B cell (primary cell): ENCODE measurements around the gene ASCC2. TPM values are rescaled to one million over a fixed set of nuclear protein-coding genes. Genes with fewer than 3 reads are reported as not detected.
"Not testable (repeated sequence)": the region's sequence is repeated elsewhere in the genome, so short reads cannot be mapped to it uniquely, and the experiment has no call there.

Source experiments
- ATAC-seq: fragments of 200-7000 bp; cut with Tn5 transposase; one replicate; pipeline ENCODE4 v1.10.0; 2021; ENCODE audit warnings: low read depth, mild to moderate bottlenecking, moderate number of reproducible peaks, moderate library complexity
- CTCF ChIA-PET: fragments of 350-600 bp; sonication (Branson Sonifier 250); formaldehyde crosslinking; loops from one replicate; lab custom pipeline; 2021; ENCODE audit warnings: antibody characterized with exemption, inconsistent platforms; lab: Charles Lee
- POLR2A ChIA-PET: fragments of 350-600 bp; sonication (Branson Sonifier 250); formaldehyde crosslinking; loops from one replicate; lab custom pipeline; 2021; ENCODE audit warnings: antibody characterized with exemption; lab: Charles Lee
- DNase-seq: peaks from one replicate; pipeline ENCODE4 v3.0.0; 2013
- H2AFZ ChIP-seq: 2 replicates; pipeline ENCODE4 v1.6.1; 2012; ENCODE audit warnings: mild to moderate bottlenecking, low read depth, low read length; ENCODE audit not compliant: insufficient read depth, poor library complexity, severe bottlenecking
- H3K27ac ChIP-seq, 2 donors: 1 replicate in 1 of 2; 2 replicates in 1 of 2; pipeline ENCODE4 v1.5.1; 2012 to 2013; ENCODE audit warnings: low read length in 2 of 2, mild to moderate bottlenecking in 2 of 2, moderate library complexity in 1 of 2
- H3K27me3 ChIP-seq, 4 experiments: fragments of 200-600 bp in 1 of 4; sonication (generic) in 1 of 4; replicated peaks in 1 of 4; 1 replicate in 2 of 4; 2 replicates in 2 of 4; pipeline versions ENCODE4 v1.6.1 to v1.7.0; 2013 to 2016; ENCODE audit warnings: low read length in 3 of 4, mild to moderate bottlenecking in 2 of 4, mixed read lengths in 1 of 4, moderate library complexity in 1 of 4; ENCODE audit not compliant: insufficient read depth in 4 of 4, control insufficient read depth in 3 of 4; ENCODE audit errors: control extremely low read depth in 1 of 4
- H3K36me3 ChIP-seq, 2 experiments: replicated peaks in 1 of 2; 1 replicate in 1 of 2; 2 replicates in 1 of 2; pipeline versions ENCODE4 v1.6.1 to v1.7.1; 2013; ENCODE audit warnings: low read length in 1 of 2; ENCODE audit not compliant: insufficient read depth in 2 of 2, control insufficient read depth in 1 of 2; ENCODE audit errors: control extremely low read depth in 1 of 2, extremely low read depth in 1 of 2
- H3K4me1 ChIP-seq, 2 donors: fragments of 200-600 bp in 1 of 2; sonication (generic) in 1 of 2; 1 replicate in 1 of 2; 2 replicates in 1 of 2; pipeline versions ENCODE4 v1.5.1 to v1.6.1; 2013 to 2017; ENCODE audit warnings: low read length in 2 of 2; ENCODE audit not compliant: control insufficient read depth in 2 of 2, insufficient read depth in 2 of 2
- H3K4me2 ChIP-seq: replicated peaks from 2 replicates; pipeline ENCODE3; 2012; ENCODE audit warnings: mild to moderate bottlenecking, low read depth, low read length; ENCODE audit not compliant: poor library complexity, severe bottlenecking
- H3K4me3 ChIP-seq, 5 experiments: fragments of 200-600 bp in 1 of 5; sonication (generic) in 1 of 5; 1 replicate in 3 of 5; 2 replicates in 2 of 5; pipeline versions ENCODE4 v1.5.1 to v1.7.0; 2011 to 2016; ENCODE audit warnings: low read length in 4 of 5, mild to moderate bottlenecking in 4 of 5, low read depth in 2 of 5, control low read depth in 1 of 5, moderate library complexity in 1 of 5; ENCODE audit not compliant: insufficient read depth in 1 of 5; ENCODE audit errors: control extremely low read depth in 1 of 5, extremely low read depth in 1 of 5
- H3K79me2 ChIP-seq: fragments of 200-600 bp; sonication (generic); one replicate; pipeline ENCODE4 v1.6.0; 2016; ENCODE audit warnings: low read length; ENCODE audit not compliant: control insufficient read depth, insufficient read depth
- H3K9ac ChIP-seq: fragments of 200-600 bp; sonication (generic); 2 replicates; pipeline ENCODE4 v1.6.1; 2017; ENCODE audit warnings: mild to moderate bottlenecking, low read length, moderate library complexity
- H3K9me3 ChIP-seq, 3 donors: one replicate each; pipeline versions ENCODE4 v1.6.1 to v1.7.1; 2013; ENCODE audit warnings: low read length in 2 of 3; ENCODE audit not compliant: control insufficient read depth in 2 of 3, insufficient read depth in 1 of 3; ENCODE audit errors: control extremely low read depth in 1 of 3
- H4K20me1 ChIP-seq: 2 replicates; pipeline ENCODE4 v1.6.0; 2012; ENCODE audit warnings: mild to moderate bottlenecking, low read length; ENCODE audit not compliant: insufficient read depth, control insufficient read depth, poor library complexity, severe bottlenecking
- H3K27ac Mint-ChIP-seq: one replicate; pipeline ENCODE4 v1.8.0; 2021; ENCODE audit warnings: mixed read lengths
- H3K27me3 Mint-ChIP-seq: one replicate; pipeline ENCODE4 v1.8.0; 2021; ENCODE audit warnings: mixed read lengths
- H3K4me1 Mint-ChIP-seq: one replicate; pipeline ENCODE4 v1.8.0; 2021; ENCODE audit warnings: mixed read lengths
- H3K4me3 Mint-ChIP-seq: one replicate; pipeline ENCODE4 v1.8.0; 2021; ENCODE audit warnings: mixed read lengths
- H3K9me3 Mint-ChIP-seq: one replicate; pipeline ENCODE4 v1.8.0; 2022; ENCODE audit warnings: mixed read lengths; ENCODE audit not compliant: insufficient read depth
- CTCF ChIP-seq: fragments of 200-600 bp; IDR thresholded peaks from one replicate; pipeline ENCODE4 v1.8.0; 2022; ENCODE audit warnings: antibody characterized with exemption, mild to moderate bottlenecking
- EZH2 ChIP-seq: IDR thresholded peaks from 2 replicates; pipeline ENCODE4 v1.6.1; 2012; ENCODE audit warnings: borderline replicate concordance, low read depth, mild to moderate bottlenecking, moderate library complexity, low read length; ENCODE audit not compliant: insufficient read depth, poor library complexity, severe bottlenecking
- WGBS: methylation state at CpG from one replicate; pipeline ENCODE4 v1.1.5; 2013; ENCODE audit warnings: missing lambda C conversion rate; ENCODE audit not compliant: insufficient coverage; 5-methylcytosine and 5-hydroxymethylcytosine counted together
- intact Hi-C: fragments of 100-400 bp; cut with micrococcal nuclease; formaldehyde crosslinking; loops from one replicate; pipeline ENCODE4 v1.10.0; 2022
- polyA plus RNA-seq: library from polyadenylated mRNA; depleted of rRNA; stranded (reverse); fragments of >200 nt; gene quantifications from 2 replicates; pipeline ENCODE4 v1.2.3, GENCODE V29; 2012
- total RNA-seq, 2 donors: library from RNA; stranded (reverse); fragments of 120-200 nt in 1 of 2; gene quantifications; 1 replicate in 1 of 2; 2 replicates in 1 of 2; pipeline versions ENCODE4 v1.2.3 to v1.2.4, GENCODE V29; 2013 to 2022

The ASCC2 gene
- total and polyA plus RNA-seq, 2 donors (not counting 1 experiment from before 2014, with no cell fraction given), result 81.1 to 84.0 TPM

GRCh38 chr22:29836791-29837370, 1.2 kb downstream of the ASCC2 start:
- H3K27ac Mint-ChIP-seq, POLR2A ChIA-PET, H3K9me3 Mint-ChIP-seq, H3K27me3 Mint-ChIP-seq, H3K27ac ChIP-seq, ATAC-seq, H3K27me3 ChIP-seq, H2AFZ ChIP-seq, DNase-seq, H3K9me3 ChIP-seq: not testable (repeated sequence)
- peaks cover 28% of the 10 kb centered on the region for H3K4me1 Mint-ChIP-seq
- Histone ChIP-seq H3K9ac (peak overlapping the region; percentile 80), H4K20me1 (peaks cover 19% of the 10 kb centered on the region), H3K4me1 (peaks cover 15 to 19% of the 10 kb centered on the region in 2 donors), H3K4me3 (peak overlapping the region in 1 of 5 experiments; percentile 75), H3K79me2 (peaks cover 48% of the 10 kb centered on the region), H3K4me2 (peak overlapping the region; percentile 77), H3K36me3 (peaks cover 0 to 22% of the 10 kb centered on the region in 2 experiments)
- intact Hi-C loops, result loop anchor here (5.0 kb wide), 1 partner anchor 1130 kb away; the partner anchor contains the start of genes MORC2 and TUG1
- WGBS, result 97% methylated on average over 16 of the region's 18 CpGs
- CTCF ChIA-PET, result interaction anchor here (1.1 to 2.2 kb wide), 2 partner anchors 169 to 213 kb away, joined by 4 to 6 read pairs; no protein-coding TSS in a partner anchor
- peak overlapping the region; percentile 93 for H3K4me3 Mint-ChIP-seq

- Mint-ChIP-seq H3K4me3 (no peak overlapping the region), H3K27ac (no peak overlapping the region), H3K9me3 (no peaks in the 10 kb centered on the region), H3K4me1 (peaks cover 34% of the 10 kb centered on the region), H3K27me3 (no peaks in the 10 kb centered on the region)
- Histone ChIP-seq H3K9ac (no peak overlapping the region), H3K79me2 (peaks cover 61% of the 10 kb centered on the region), H4K20me1 (peaks cover 19% of the 10 kb centered on the region), H3K27ac (no peak overlapping the region), H3K27me3 (no peaks in the 10 kb centered on the region), H3K36me3 (peaks cover 0 to 47% of the 10 kb centered on the region in 2 experiments), H3K4me1 (peaks cover 21 to 25% of the 10 kb centered on the region in 2 donors), H3K4me2 (no peak overlapping the region), H3K9me3 (no peaks in the 10 kb centered on the region), H2AFZ (no peak overlapping the region), H3K4me3 (no peak overlapping the region)
- POLR2A ChIA-PET, result no interaction called here
- intact Hi-C loops, result no loop called here
- CTCF ChIA-PET, result no interaction called here
- TF ChIP-seq CTCF (no peak), EZH2 (no peak)
- DNase-seq, result no peak
- 100% methylated on average over 1 of the region's 1 CpG for WGBS
- ATAC-seq, result no peak
Observed at GRCh38 chr22:29834046-29834445, 4.0 kb downstream of the ASCC2 start.
